Testis (tissue), 2 donors: ENCODE data around the gene ANK2.

ENCODE experiments used
- POLR2A ChIP-seq: fragments of 450-650 bp; IDR thresholded peaks from one replicate; pipeline ENCODE4 v1.6.1; 2017; ENCODE audit warnings: antibody characterized with exemption, mild to moderate bottlenecking, moderate library complexity
- TF ChIP-seq, protein P1 (sequence below), 3 experiments: fragments of 450-650 bp in 2 of 3; fragments of 200-600 bp in 1 of 3; sonication (generic) in 1 of 3; IDR thresholded peaks; one replicate each; pipeline ENCODE4 v1.5.1; 2016 to 2019; ENCODE audit warnings: antibody characterized with exemption in 3 of 3, mild to moderate bottlenecking in 2 of 3, moderate library complexity in 1 of 3

- TF ChIP-seq, protein P1, sequence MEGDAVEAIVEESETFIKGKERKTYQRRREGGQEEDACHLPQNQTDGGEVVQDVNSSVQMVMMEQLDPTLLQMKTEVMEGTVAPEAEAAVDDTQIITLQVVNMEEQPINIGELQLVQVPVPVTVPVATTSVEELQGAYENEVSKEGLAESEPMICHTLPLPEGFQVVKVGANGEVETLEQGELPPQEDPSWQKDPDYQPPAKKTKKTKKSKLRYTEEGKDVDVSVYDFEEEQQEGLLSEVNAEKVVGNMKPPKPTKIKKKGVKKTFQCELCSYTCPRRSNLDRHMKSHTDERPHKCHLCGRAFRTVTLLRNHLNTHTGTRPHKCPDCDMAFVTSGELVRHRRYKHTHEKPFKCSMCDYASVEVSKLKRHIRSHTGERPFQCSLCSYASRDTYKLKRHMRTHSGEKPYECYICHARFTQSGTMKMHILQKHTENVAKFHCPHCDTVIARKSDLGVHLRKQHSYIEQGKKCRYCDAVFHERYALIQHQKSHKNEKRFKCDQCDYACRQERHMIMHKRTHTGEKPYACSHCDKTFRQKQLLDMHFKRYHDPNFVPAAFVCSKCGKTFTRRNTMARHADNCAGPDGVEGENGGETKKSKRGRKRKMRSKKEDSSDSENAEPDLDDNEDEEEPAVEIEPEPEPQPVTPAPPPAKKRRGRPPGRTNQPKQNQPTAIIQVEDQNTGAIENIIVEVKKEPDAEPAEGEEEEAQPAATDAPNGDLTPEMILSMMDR (IDR thresholded peaks at IDR 0.05) = no peak
- TF ChIP-seq POLR2A = no peak
Measured at GRCh38 chr4:113397114-113397701, 347.8 kb downstream of the ANK2 start.
